ENCODE measurements around the gene RPL13A. TPM values are rescaled to one million over a fixed set of nuclear protein-coding genes. Genes with fewer than 3 reads are reported as not detected.

RPL13A gene
- total and polyA plus RNA-seq, 9 of the 15 experiments (the other 6 are each of a cell fraction or from before 2014, with no cell fraction given) = 1,744 to 5,482 (median 2,949) TPM

GRCh38 chr19:49487277-49488045, at the start of gene RPL13A (continued):
- TF ChIP-seq, protein P1, sequence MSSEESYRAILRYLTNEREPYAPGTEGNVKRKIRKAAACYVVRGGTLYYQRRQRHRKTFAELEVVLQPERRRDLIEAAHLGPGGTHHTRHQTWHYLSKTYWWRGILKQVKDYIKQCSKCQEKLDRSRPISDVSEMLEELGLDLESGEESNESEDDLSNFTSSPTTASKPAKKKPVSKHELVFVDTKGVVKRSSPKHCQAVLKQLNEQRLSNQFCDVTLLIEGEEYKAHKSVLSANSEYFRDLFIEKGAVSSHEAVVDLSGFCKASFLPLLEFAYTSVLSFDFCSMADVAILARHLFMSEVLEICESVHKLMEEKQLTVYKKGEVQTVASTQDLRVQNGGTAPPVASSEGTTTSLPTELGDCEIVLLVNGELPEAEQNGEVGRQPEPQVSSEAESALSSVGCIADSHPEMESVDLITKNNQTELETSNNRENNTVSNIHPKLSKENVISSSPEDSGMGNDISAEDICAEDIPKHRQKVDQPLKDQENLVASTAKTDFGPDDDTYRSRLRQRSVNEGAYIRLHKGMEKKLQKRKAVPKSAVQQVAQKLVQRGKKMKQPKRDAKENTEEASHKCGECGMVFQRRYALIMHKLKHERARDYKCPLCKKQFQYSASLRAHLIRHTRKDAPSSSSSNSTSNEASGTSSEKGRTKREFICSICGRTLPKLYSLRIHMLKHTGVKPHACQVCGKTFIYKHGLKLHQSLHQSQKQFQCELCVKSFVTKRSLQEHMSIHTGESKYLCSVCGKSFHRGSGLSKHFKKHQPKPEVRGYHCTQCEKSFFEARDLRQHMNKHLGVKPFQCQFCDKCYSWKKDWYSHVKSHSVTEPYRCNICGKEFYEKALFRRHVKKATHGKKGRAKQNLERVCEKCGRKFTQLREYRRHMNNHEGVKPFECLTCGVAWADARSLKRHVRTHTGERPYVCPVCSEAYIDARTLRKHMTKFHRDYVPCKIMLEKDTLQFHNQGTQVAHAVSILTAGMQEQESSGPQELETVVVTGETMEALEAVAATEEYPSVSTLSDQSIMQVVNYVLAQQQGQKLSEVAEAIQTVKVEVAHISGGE (CRISPR knock-in tag; IDR thresholded peaks at IDR 0.05) = peak in 1 of 3 experiments; percentile 39; a peak in 1 of 6 replicates
- peak; percentile 100 for TF ChIP-seq POLR2G (IDR thresholded peaks at IDR 0.05; ENCODE audit: low read depth, low read length)
- TF ChIP-seq ZNF197 (CRISPR knock-in tag; IDR thresholded peaks at IDR 0.05; ENCODE audit: low read depth) = 0 out of 2 replicates have a peak, but pooled peaks have one; percentile 74
- TF ChIP-seq CEBPG (CRISPR knock-in tag; IDR thresholded peaks at IDR 0.05) = peak; percentile 98
- peak; percentile 98 to 99 for TF ChIP-seq CEBPG (tag; conservative IDR thresholded peaks at IDR 0.05 in 1 of 2, IDR thresholded peaks at IDR 0.05 in 1 of 2)
- TF ChIP-seq HDAC1 (IDR thresholded peaks at IDR 0.05) = peak in 1 of 2 experiments; percentile 70; a peak in 1 of 4 replicates
- TF ChIP-seq RBM15 (IDR thresholded peaks at IDR 0.05; ENCODE audit: insufficient read depth, low read length) = no peak
- no peak for TF ChIP-seq CC2D1A (IDR thresholded peaks at IDR 0.05)
- TF ChIP-seq ID3 (CRISPR knock-in tag; IDR thresholded peaks at IDR 0.05) = no peak
- no peak for TF ChIP-seq ID3 (tag; IDR thresholded peaks at IDR 0.05)
- peak; percentile 56; the same call in 1 of the 2 replicates for TF ChIP-seq RNF2 (IDR thresholded peaks at IDR 0.05)
- TF ChIP-seq BDP1 (IDR thresholded peaks at IDR 0.05; ENCODE audit: insufficient read depth, insufficient read length) = no peak
- TF ChIP-seq TAF15 (IDR thresholded peaks at IDR 0.05; ENCODE audit: low read depth, low read length) = no peak
- no peak for TF ChIP-seq GABPB2 (CRISPR knock-in tag; conservative IDR thresholded peaks at IDR 0.05)
- no peak for TF ChIP-seq HDGF (IDR thresholded peaks at IDR 0.05)
- TF ChIP-seq, protein P2, sequence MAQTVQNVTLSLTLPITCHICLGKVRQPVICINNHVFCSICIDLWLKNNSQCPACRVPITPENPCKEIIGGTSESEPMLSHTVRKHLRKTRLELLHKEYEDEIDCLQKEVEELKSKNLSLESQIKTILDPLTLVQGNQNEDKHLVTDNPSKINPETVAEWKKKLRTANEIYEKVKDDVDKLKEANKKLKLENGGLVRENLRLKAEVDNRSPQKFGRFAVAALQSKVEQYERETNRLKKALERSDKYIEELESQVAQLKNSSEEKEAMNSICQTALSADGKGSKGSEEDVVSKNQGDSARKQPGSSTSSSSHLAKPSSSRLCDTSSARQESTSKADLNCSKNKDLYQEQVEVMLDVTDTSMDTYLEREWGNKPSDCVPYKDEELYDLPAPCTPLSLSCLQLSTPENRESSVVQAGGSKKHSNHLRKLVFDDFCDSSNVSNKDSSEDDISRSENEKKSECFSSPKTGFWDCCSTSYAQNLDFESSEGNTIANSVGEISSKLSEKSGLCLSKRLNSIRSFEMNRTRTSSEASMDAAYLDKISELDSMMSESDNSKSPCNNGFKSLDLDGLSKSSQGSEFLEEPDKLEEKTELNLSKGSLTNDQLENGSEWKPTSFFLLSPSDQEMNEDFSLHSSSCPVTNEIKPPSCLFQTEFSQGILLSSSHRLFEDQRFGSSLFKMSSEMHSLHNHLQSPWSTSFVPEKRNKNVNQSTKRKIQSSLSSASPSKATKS (CRISPR knock-in tag; IDR thresholded peaks at IDR 0.05) = no peak
- no peak for TF ChIP-seq ZFP1 (CRISPR knock-in tag; IDR thresholded peaks at IDR 0.05)
- TF ChIP-seq TCF15 (CRISPR knock-in tag; IDR thresholded peaks at IDR 0.05) = no peak
- TF ChIP-seq SAFB (IDR thresholded peaks at IDR 0.05; ENCODE audit: borderline replicate concordance, low read depth, low read length) = no peak
- TF ChIP-seq ZNF57 (CRISPR knock-in tag; IDR thresholded peaks at IDR 0.05) = no peak
- TF ChIP-seq HDAC3 (IDR thresholded peaks at IDR 0.05; ENCODE audit: borderline replicate concordance, partially characterized antibody) = no peak
- TF ChIP-seq ZNF175 (CRISPR knock-in tag; IDR thresholded peaks at IDR 0.05; ENCODE audit: low read depth) = peak; percentile 31; the same call in 1 of the 2 replicates
